Measurements from ENCODE around the gene TLE3. TPM values are rescaled to one million over a fixed set of nuclear protein-coding genes. Genes with fewer than 3 reads are reported as not detected.
A peak's percentile ranks its signal among the peaks of the same experiment; 100 is the strongest.

Gene TLE3
- total and polyA plus RNA-seq, 11 donors: 4.8 to 49.6 (median 16.4) TPM

GRCh38 chr15:70054884-70055387 is 42.8 kb downstream of the TLE3 start:
- no peak overlapping the region for H3K4me3 ChIP-seq
- H3K27me3 ChIP-seq: no peaks in the 10 kb centered on the region
- intact Hi-C loops (cut with DNase I): no loop called here
- H3K36me3 ChIP-seq: peaks cover 0 to 100% (median 100%) of the 10 kb centered on the region in 9 donors
- no peak overlapping the region for H3K27ac ChIP-seq
- TF ChIP-seq CTCF (IDR thresholded peaks at IDR 0.05): no peak
- no peak for TF ChIP-seq POLR2A (IDR thresholded peaks at IDR 0.05)
- WGBS, 4 donors: 89 to 94% (median 92%) methylated on average over 9 to 18 of the region's 18 CpGs
- no peaks in the 10 kb centered on the region for H3K9me3 ChIP-seq
- ATAC-seq (no peak), DNase-seq (peak in 1 of 5 donors; percentile 21)
- H3K4me1 ChIP-seq: no peaks in the 10 kb centered on the region

GRCh38 chr15:70054366-70054765 is 43.4 kb downstream of the TLE3 start:
- Histone ChIP-seq H3K27ac (no peak overlapping the region), H3K4me3 (no peak overlapping the region), H3K27me3 (no peaks in the 10 kb centered on the region), H3K9me3 (no peaks in the 10 kb centered on the region), H3K36me3 (peaks cover 0 to 100% (median 98%) of the 10 kb centered on the region in 9 donors), H3K4me1 (no peaks in the 10 kb centered on the region)
- DNase-seq: peak in 1 of 5 donors; percentile 21
- 91 to 99% (median 94%) methylated on average over 16 to 19 of the region's 19 CpGs for WGBS, 4 donors
- no peak for ATAC-seq
- TF ChIP-seq POLR2A (IDR thresholded peaks at IDR 0.05) (no peak), CTCF (IDR thresholded peaks at IDR 0.05) (no peak)
- intact Hi-C loops (cut with DNase I): no loop called here

- WGBS, 4 donors: 68 to 84% (median 78%) methylated on average over 11 of the region's 11 CpGs
- DNase-seq: peak in 1 of 5 donors; percentile 22
- Histone ChIP-seq H3K27ac (no peak overlapping the region), H3K9me3 (no peaks in the 10 kb centered on the region), H3K36me3 (peaks cover 0 to 100% (median 92%) of the 10 kb centered on the region in 9 donors), H3K4me3 (no peak overlapping the region), H3K27me3 (no peaks in the 10 kb centered on the region), H3K4me1 (no peaks in the 10 kb centered on the region)
- no peak for ATAC-seq
- TF ChIP-seq POLR2A (IDR thresholded peaks at IDR 0.05): no peak
- no peak for TF ChIP-seq CTCF (IDR thresholded peaks at IDR 0.05)
- intact Hi-C loops (cut with DNase I): no loop called here
Measured at GRCh38 chr15:70053716-70054229, 43.9 kb downstream of the TLE3 start.

GRCh38 chr15:70053001-70053715 is 44.6 kb downstream of the TLE3 start:
- H3K27me3 ChIP-seq: no peaks in the 10 kb centered on the region
- WGBS, 4 donors: 84 to 92% (median 90%) methylated on average over 13 to 15 of the region's 15 CpGs
- H3K9me3 ChIP-seq: no peaks in the 10 kb centered on the region
- DNase-seq (peak in 1 of 5 donors; percentile 19), ATAC-seq (no peak)
- peaks cover 0 to 100% (median 91%) of the 10 kb centered on the region in 9 donors for H3K36me3 ChIP-seq
- TF ChIP-seq POLR2A (IDR thresholded peaks at IDR 0.05): no peak
- no peak for TF ChIP-seq CTCF (IDR thresholded peaks at IDR 0.05)
- peaks cover 0 to 6% (median 0%) of the 10 kb centered on the region in 12 donors for H3K4me1 ChIP-seq
- intact Hi-C loops (cut with DNase I): no loop called here
- H3K4me3 ChIP-seq: no peak overlapping the region
- H3K27ac ChIP-seq: no peak overlapping the region
